Right lobe of liver (tissue), 6 donors: Measurements from ENCODE around the gene LGALS7. TPM values are rescaled to one million over a fixed set of nuclear protein-coding genes. Genes with fewer than 3 reads are reported as not detected.

ENCODE experiments used
- ATAC-seq, 4 donors: fragments of 200-7000 bp; cut with Tn5 transposase; one replicate each; pipeline ENCODE4 v1.9.1; 2020; ENCODE audit warnings: mild to moderate bottlenecking in 4 of 4, moderate library complexity in 4 of 4
- DNase-seq, 3 donors: peaks; one replicate each; pipeline ENCODE4 v3.0.0-alpha.2; 2020
- H3K27ac ChIP-seq, 3 donors: fragments of 200-600 bp; one replicate each; pipeline ENCODE4 v1.8.0; 2022
- H3K27me3 ChIP-seq, 2 donors: fragments of 200-600 bp; one replicate each; pipeline ENCODE4 v1.8.0; 2022
- H3K36me3 ChIP-seq, 4 donors: fragments of 200-600 bp; sonication (generic) in 1 of 4; one replicate each; pipeline versions ENCODE4 v1.5.1 to v1.8.0; 2017 to 2022; ENCODE audit warnings: control low read depth in 1 of 4
- H3K4me1 ChIP-seq, 4 donors: fragments of 200-600 bp; sonication (generic) in 1 of 4; one replicate each; pipeline versions ENCODE4 v1.5.1 to v1.8.0; 2017 to 2022; ENCODE audit warnings: control low read depth in 1 of 4
- H3K4me3 ChIP-seq, 3 donors: fragments of 200-600 bp; one replicate each; pipeline ENCODE4 v1.8.0; 2022
- H3K9me3 ChIP-seq, 4 donors: fragments of 200-600 bp; sonication (generic) in 1 of 4; one replicate each; pipeline versions ENCODE4 v1.5.1 to v1.8.0; 2017 to 2022; ENCODE audit warnings: control low read depth in 1 of 4
- POLR2A ChIP-seq: fragments of 450-650 bp; IDR thresholded peaks from one replicate; pipeline ENCODE4 v1.6.1; 2017; ENCODE audit warnings: antibody characterized with exemption, mild to moderate bottlenecking
- WGBS: methylation state at CpG from one replicate; pipeline ENCODE4 v1.1.6; 2018; ENCODE audit warnings: low coverage, low lambda C conversion rate; ENCODE audit not compliant: insufficient coverage; ENCODE audit errors: missing lambda C conversion rate; 5-methylcytosine and 5-hydroxymethylcytosine counted together
- intact Hi-C, 2 donors: fragments of 100-400 bp; cut with DNase I; formaldehyde crosslinking; loops; one replicate each; pipeline versions ENCODE4 v1.11.2 to v1.14.1; 2022
- total RNA-seq, 6 experiments: library from RNA; depleted of rRNA in 2 of 6; stranded (reverse); fragments of >200 nt in 2 of 6; fragmentation: NEBNext Ultra II Directional in 3 of 6; extraction: Animal tissue kit (Norgen Biotek cat#: 25700) in 3 of 6; gene quantifications; one replicate each; pipeline versions ENCODE4 v1.1.0 to v1.2.4, GENCODE V29; 2016 to 2023
- TF ChIP-seq, protein P1 (sequence below), 4 donors: fragments of 200-600 bp in 3 of 4; fragments of 450-650 bp in 1 of 4; IDR thresholded peaks; one replicate each; pipeline versions ENCODE4 v1.5.1 to v1.8.0; 2016 to 2022; ENCODE audit warnings: antibody characterized with exemption in 4 of 4, mild to moderate bottlenecking in 2 of 4
- donor health status: DM: no; HTN: yes; CAD: no.
- donor health status: DM: no; HTN: no; CAD: no.
- donor health status: DM: no; HTN: no; CAD: no.
- donor health status: DM: no; HTN: yes; CAD: no.
- donor health status: DM: no; HTN: yes; CAD: no.

The LGALS7 gene
- total RNA-seq, 6 experiments from 2014 or later: not detected

- DNase-seq (peak in 1 of 3 donors; percentile 15), ATAC-seq (no peak)
- TF ChIP-seq POLR2A: no peak
- TF ChIP-seq, protein P1, sequence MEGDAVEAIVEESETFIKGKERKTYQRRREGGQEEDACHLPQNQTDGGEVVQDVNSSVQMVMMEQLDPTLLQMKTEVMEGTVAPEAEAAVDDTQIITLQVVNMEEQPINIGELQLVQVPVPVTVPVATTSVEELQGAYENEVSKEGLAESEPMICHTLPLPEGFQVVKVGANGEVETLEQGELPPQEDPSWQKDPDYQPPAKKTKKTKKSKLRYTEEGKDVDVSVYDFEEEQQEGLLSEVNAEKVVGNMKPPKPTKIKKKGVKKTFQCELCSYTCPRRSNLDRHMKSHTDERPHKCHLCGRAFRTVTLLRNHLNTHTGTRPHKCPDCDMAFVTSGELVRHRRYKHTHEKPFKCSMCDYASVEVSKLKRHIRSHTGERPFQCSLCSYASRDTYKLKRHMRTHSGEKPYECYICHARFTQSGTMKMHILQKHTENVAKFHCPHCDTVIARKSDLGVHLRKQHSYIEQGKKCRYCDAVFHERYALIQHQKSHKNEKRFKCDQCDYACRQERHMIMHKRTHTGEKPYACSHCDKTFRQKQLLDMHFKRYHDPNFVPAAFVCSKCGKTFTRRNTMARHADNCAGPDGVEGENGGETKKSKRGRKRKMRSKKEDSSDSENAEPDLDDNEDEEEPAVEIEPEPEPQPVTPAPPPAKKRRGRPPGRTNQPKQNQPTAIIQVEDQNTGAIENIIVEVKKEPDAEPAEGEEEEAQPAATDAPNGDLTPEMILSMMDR (IDR thresholded peaks at IDR 0.05): no peak
- Histone ChIP-seq H3K4me1 (no peaks in the 10 kb centered on the region), H3K9me3 (no peaks in the 10 kb centered on the region), H3K36me3 (peaks cover 0 to 7% (median 0%) of the 10 kb centered on the region in 4 donors), H3K4me3 (no peak overlapping the region), H3K27ac (no peak overlapping the region), H3K27me3 (no peaks in the 10 kb centered on the region)
- 100% methylated on average over 3 of the region's 6 CpGs for WGBS
- intact Hi-C loops: no loop called here
These were observed 33.1 kb upstream of the LGALS7 start for GRCh38 chr19:38806371-38806770.

DNA sequence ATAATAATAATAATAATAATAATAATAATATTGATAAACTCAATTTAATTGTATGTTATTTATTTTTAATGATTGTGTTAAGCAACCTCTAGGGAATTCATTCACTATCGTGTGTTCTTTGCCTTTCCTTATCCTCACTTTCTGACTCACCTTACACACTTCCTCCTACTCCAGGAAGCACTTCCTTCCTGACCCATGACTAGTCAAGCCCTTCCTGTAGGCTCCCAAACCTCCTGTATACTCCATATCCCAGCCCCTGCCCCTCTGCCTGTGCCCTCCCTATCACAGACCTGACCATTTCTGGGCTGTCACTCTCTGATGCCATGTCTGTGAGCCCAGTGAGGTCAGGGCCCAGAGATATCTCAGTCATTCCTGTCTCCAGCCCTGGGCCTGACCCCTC, 31.9 kb upstream of the LGALS7 start:
- WGBS: 47% methylated on average over 1 of the region's 1 CpG
- Histone ChIP-seq H3K9me3 (no peaks in the 10 kb centered on the region), H3K4me3 (no peak overlapping the region), H3K36me3 (peaks cover 0 to 7% (median 0%) of the 10 kb centered on the region in 4 donors), H3K4me1 (no peaks in the 10 kb centered on the region), H3K27me3 (no peaks in the 10 kb centered on the region), H3K27ac (no peak overlapping the region)
- no peak for TF ChIP-seq POLR2A
- TF ChIP-seq, protein P1 (IDR thresholded peaks at IDR 0.05): no peak
- DNase-seq (peak in 1 of 3 donors; percentile 18), ATAC-seq (peak in 3 of 4 donors; percentile 29 to 67 (median 58))
- intact Hi-C loops: no loop called here

GRCh38 chr19:38803543-38803942, 30.2 kb upstream of the LGALS7 start:
- H3K36me3 ChIP-seq: peaks cover 0 to 7% (median 0%) of the 10 kb centered on the region in 4 donors
- no peak overlapping the region for H3K4me3 ChIP-seq
- no peak overlapping the region for H3K27ac ChIP-seq
- DNase-seq (no peak), ATAC-seq (peak in 1 of 4 donors; percentile 30)
- H3K27me3 ChIP-seq: no peaks in the 10 kb centered on the region
- H3K9me3 ChIP-seq: no peaks in the 10 kb centered on the region
- intact Hi-C loops: no loop called here
- 90% methylated on average over 8 of the region's 10 CpGs for WGBS
- no peak for TF ChIP-seq POLR2A
- TF ChIP-seq, protein P1 (IDR thresholded peaks at IDR 0.05): no peak
- H3K4me1 ChIP-seq: no peaks in the 10 kb centered on the region

DNA sequence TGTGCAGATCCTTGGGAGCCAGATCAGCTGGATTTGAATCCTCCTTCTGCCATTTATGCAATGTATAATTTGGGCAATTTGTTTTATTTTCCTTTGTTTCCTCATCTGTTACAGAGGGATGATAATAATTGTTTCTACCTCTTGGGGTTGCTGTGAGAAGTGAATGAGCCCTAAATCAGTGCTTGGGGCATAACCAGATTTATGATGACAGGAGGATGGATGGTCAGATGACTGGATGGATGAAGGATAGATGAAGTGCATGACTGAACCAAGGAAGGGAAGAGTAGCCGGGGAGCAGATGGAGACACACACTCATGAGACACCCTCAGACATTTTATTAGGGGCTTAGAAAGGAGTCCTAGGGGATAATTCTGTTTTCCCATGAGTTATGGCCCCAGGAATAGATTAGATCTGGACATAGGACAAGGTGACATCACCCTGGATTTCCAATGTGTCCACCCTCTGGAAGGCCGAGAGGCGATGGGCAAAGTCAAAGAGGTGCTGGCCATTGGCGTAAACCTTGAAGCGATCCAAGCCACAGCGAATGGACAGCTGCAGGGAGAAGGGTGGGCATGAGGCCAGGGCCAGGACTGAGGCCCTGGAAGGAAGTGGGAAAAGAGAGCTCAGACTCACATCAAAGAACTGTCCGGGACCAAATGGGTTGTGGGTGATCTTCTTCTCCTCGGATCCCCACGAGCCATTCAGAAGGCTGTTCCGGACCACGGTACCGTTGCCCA, 28.2 kb upstream of the LGALS7 start:
- Histone ChIP-seq H3K4me3 (no peak overlapping the region), H3K4me1 (no peaks in the 10 kb centered on the region), H3K27me3 (no peaks in the 10 kb centered on the region), H3K27ac (no peak overlapping the region), H3K9me3 (no peaks in the 10 kb centered on the region), H3K36me3 (peaks cover 0 to 7% (median 0%) of the 10 kb centered on the region in 4 donors)
- WGBS: 88% methylated on average over 6 of the region's 12 CpGs
- ATAC-seq (no peak), DNase-seq (peak in 1 of 3 donors; percentile 36)
- intact Hi-C loops: no loop called here
- TF ChIP-seq, protein P1 (IDR thresholded peaks at IDR 0.05): no peak
- TF ChIP-seq POLR2A: no peak
